ENCODE data around the gene GK.
"Not testable (repeated sequence)": the region's sequence is repeated elsewhere in the genome, so short reads cannot be mapped to it uniquely, and the experiment has no call there.

Gene GK

DNA sequence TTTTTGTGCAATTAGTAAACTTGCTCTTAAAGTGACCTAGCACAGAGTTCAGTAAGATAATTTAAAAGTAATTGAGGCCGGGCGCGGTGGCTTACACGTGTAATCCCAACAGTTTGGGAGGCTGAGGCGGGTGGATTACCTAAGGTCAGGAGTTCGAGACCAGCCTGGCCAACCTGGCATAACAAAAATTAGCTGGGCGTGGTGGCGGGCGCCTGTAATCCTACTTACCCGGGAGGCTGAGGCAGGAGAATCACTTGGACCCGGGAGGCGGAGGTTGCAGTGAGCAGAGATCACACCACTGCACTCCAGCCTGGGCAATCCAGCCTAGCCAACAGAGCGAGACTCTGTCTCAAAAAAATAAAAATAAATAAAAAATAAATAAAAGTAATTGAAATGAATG is 1.2 kb downstream of the GK start:
- not testable (repeated sequence) for DNase-seq (ENCODE audit: low read depth in 2 of 2)

GRCh38 chrX:30654989-30655607 is 1.9 kb downstream of the GK start:
- no peak for DNase-seq (ENCODE audit: low read depth in 2 of 2)

- no peak for DNase-seq (ENCODE audit: low read depth in 2 of 2)
Observed at GRCh38 chrX:30655991-30656390, 2.8 kb downstream of the GK start.

DNA sequence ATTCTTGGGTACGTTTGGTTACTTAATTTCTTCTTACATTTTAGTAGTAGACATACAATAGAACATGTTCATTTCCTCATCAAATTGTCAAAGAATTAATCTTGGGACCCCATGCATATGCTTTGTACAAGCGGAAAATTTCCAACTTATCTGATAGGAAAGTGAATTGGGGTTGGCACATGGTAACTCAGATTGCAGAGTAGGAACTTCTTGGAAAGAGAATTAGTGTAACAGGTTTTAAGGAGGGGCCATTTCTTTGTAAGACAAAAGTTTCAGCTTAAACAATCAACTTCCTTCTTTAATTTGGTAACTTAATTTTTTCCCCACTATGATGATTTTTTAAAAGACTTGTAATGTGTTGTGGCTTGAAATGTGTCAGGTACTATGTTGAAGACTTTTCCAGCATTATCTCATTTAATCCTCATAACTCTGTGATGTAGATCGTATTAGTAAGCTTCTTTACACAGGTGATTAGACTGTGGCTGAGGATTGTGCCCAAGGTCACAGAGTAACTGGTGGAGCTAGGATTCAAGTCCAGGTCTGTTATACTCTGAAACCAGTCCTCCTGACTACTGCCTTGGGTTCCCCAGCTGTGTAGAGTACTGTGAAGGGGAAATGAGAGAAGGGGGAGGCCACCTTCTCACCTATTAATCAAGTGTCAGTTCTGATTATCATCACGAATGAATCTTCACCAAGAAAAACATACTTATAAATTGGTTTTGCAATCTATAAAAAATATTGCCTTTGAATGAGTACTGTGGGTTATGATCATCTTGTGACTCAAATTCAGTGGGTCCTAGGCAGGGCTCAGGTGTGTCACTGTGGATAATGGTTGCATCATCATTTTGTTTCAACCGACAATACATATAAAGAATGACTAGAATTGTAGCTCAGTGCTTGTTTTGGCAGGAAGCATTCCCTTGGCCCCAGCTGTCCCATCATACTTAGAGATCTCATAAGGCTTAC is 4.3 kb downstream of the GK start:
- no peak for DNase-seq (ENCODE audit: low read depth in 2 of 2)

DNA sequence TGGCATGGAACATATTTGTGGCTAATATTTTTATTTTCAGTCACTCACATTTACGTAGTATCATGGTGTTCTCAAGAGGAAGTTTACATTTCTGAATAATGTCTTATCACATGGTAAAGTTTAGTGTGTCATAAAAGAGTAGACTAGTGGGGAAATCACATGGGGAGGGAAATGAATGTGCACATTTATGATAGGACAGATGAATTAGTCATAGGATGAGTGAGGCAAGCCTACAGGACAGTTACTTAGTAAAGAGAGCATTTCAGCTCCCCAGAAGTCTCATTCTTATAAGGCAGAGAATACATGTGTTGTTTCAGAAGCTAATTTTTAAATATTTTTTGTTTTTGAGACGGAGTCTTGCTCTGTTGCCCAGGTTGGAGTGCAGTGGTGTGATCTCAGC is 6.2 kb downstream of the GK start:
- DNase-seq (ENCODE audit: low read depth in 2 of 2), result no peak

GRCh38 chrX:30661228-30661627 is 8.0 kb downstream of the GK start:
- no peak for DNase-seq (ENCODE audit: low read depth in 2 of 2)

- no peak for DNase-seq (ENCODE audit: low read depth in 2 of 2)
Observed at GRCh38 chrX:30663322-30663721, 10.1 kb downstream of the GK start.

DNA sequence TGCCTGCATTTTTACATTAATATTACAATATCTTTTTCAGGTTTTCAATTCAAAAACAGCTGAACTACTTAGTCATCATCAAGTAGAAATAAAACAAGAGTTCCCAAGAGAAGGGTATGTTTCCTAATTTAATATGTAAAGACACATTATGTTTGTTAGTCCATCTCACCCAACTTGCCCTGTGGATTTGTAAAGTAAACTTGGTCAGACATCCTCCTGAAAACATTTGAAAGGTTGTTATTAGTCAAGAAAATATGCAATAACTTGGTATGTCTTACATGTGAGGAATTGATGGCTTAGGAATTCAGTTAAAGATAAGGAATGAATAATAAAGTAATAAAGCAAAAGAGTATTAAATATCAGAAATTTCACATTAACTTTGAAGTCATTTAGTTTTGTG is 12.2 kb downstream of the GK start:
- DNase-seq (ENCODE audit: low read depth in 2 of 2), result no peak

DNA sequence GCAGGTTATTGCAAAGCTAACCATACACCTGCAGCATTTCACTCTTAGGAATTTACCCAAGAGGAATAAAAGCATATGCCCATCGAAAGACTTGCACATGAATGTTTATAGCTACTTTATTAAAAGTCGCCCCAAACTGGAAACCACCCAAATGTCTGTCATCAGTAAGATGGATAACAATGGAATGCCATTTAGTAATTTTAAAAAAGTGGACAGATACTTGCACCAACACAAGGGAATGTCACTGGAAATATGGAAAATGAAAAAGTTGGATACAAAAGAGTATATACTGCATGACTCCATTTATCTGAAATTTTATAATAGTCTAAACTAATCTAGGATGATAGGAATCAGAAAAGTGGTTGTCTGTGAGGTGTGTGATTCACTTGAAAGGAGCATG is 12.9 kb downstream of the GK start:
- DNase-seq (ENCODE audit: low read depth in 2 of 2), result no peak

DNA sequence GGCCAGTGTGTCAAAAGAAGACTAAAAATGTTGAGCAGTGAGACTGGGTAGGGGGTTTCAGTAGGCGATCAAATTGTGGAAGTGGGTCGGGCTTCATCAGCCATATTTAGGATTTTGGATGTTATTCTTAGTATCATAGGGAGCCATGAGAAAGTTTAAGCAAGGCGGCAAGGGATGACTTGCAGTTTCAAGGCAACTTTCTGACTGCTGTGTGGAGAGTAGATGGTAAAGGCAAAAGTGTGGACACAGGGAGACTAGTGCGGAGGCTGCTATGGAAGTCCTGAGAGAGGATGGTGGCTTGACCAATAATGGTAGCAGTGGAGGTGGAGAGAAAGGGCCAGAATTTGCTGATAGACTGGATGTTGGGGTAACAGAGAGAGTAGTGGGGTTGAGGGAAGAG is 15.4 kb downstream of the GK start:
- DNase-seq (ENCODE audit: low read depth in 2 of 2), result no peak

- DNase-seq (ENCODE audit: low read depth in 2 of 2), result not testable (repeated sequence)
Observed at GRCh38 chrX:30671189-30671588, 18.0 kb downstream of the GK start.

- DNase-seq (ENCODE audit: low read depth in 2 of 2), result no peak
Observed at GRCh38 chrX:30673127-30673796, 20.0 kb downstream of the GK start.

- no peak for DNase-seq (ENCODE audit: low read depth in 2 of 2)
Observed at GRCh38 chrX:30673884-30674598, 20.8 kb downstream of the GK start.

- no peak for DNase-seq (ENCODE audit: low read depth in 2 of 2)
Observed at GRCh38 chrX:30674799-30675198, 21.6 kb downstream of the GK start.

- DNase-seq (ENCODE audit: low read depth in 2 of 2), result no peak
Observed at GRCh38 chrX:30679369-30679768, 26.1 kb downstream of the GK start.

GRCh38 chrX:30680618-30681017 is 27.4 kb downstream of the GK start:
- no peak for DNase-seq (ENCODE audit: low read depth in 2 of 2)

- no peak for DNase-seq (ENCODE audit: low read depth in 2 of 2)
Observed at GRCh38 chrX:30688641-30689040, 35.4 kb downstream of the GK start.

DNA sequence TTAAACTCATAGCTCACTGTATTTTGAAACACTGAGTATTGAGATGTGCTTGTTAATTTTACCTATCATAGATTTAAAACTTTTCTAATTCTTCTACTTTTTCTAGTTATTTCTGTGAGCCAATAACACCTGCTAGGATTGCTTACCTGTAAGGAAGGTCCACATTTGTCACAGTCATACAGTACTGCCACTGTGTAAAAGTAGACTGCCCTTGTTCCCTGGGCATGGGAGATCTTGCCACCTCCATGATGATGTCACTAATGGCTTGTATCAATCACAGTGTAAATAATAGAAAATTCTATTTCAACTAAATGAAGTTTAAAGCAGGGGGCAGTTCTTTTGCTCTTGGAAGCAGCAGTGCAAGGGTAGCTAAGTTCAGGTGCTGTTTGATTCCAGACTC is 35.9 kb downstream of the GK start:
- no peak for DNase-seq (ENCODE audit: low read depth in 2 of 2)

DNA sequence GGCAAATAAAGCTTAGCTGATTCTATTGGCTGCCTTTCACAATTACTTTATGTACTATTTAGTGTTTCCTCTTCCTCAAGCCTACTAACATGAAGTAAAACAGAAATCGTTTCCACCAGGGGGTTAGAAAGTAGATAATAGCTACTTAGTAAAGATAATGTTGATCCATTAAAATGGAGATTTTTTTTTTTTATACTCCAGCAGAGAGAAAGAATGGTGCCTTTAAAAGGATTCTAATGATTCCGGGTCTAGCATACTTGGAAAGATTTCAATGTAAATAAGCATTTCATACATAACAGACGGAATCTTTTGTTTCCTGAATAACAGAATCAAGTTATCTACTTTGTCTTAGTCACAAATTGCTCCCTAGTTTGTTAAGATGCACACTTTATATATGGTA is 37.1 kb downstream of the GK start:
- DNase-seq (ENCODE audit: low read depth in 2 of 2), result no peak

DNA sequence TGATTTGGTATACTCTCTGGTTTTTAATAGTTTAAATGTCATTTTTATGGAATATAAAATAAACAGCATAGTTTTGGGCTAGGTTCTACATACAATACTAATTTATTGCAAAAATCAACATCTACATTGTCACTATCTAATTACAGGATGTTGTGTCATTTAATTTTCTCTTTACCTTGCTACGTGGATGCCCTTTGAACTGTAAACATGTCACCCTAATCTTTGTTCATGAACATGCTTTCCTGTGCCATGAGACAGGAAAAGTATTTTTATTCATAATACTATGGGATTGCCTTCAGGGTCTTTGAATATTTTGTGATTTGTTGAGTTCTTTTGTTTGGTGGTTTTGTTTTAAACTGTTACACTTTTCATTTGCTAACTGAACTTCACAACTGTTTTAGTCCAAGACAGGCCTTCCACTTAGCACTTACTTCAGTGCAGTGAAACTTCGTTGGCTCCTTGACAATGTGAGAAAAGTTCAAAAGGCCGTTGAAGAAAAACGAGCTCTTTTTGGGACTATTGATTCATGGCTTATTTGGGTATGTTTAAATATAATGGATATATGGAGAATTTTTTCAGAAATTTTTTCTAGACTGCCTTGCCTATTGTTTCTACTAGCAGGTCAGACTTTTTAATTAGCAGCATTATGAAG is 40.9 kb downstream of the GK start:
- no peak for DNase-seq (ENCODE audit: low read depth in 2 of 2)

GRCh38 chrX:30702736-30703135 is 49.5 kb downstream of the GK start:
- DNase-seq (ENCODE audit: low read depth in 2 of 2), result no peak
